Measurements from ENCODE around the gene SETD3.

SETD3 gene

GRCh38 chr14:99460793-99461192 is 19.9 kb downstream of the SETD3 start:
- DNase-seq (ENCODE audit: low read depth in 2 of 3, low spot score in 2 of 3) = no peak

- DNase-seq (ENCODE audit: low read depth in 2 of 3, low spot score in 2 of 3) = no peak
Measured at GRCh38 chr14:99459481-99460100, 21.1 kb downstream of the SETD3 start.

- DNase-seq (ENCODE audit: low read depth in 2 of 3, low spot score in 2 of 3) = no peak
Measured at GRCh38 chr14:99454246-99454645, 26.4 kb downstream of the SETD3 start.

- DNase-seq (ENCODE audit: low read depth in 2 of 3, low spot score in 2 of 3) = no peak
Measured at GRCh38 chr14:99452968-99453367, 27.7 kb downstream of the SETD3 start.

GRCh38 chr14:99451234-99451633 is 29.4 kb downstream of the SETD3 start:
- DNase-seq (ENCODE audit: low read depth in 2 of 3, low spot score in 2 of 3) = no peak

GRCh38 chr14:99450266-99450665 is 30.4 kb downstream of the SETD3 start:
- no peak for DNase-seq (ENCODE audit: low read depth in 2 of 3, low spot score in 2 of 3)

- DNase-seq (ENCODE audit: low read depth in 2 of 3, low spot score in 2 of 3) = no peak
Measured at GRCh38 chr14:99447739-99448138, 32.9 kb downstream of the SETD3 start.

GRCh38 chr14:99445931-99446330 is 34.7 kb downstream of the SETD3 start:
- no peak for DNase-seq (ENCODE audit: low read depth in 2 of 3, low spot score in 2 of 3)

GRCh38 chr14:99441918-99442317 is 38.7 kb downstream of the SETD3 start:
- DNase-seq (ENCODE audit: low read depth in 2 of 3, low spot score in 2 of 3) = no peak

- no peak for DNase-seq (ENCODE audit: low read depth in 2 of 3, low spot score in 2 of 3)
Measured at GRCh38 chr14:99441157-99441870, 39.3 kb downstream of the SETD3 start.

GRCh38 chr14:99440278-99440677 is 40.4 kb downstream of the SETD3 start:
- no peak for DNase-seq (ENCODE audit: low read depth in 2 of 3, low spot score in 2 of 3)

- DNase-seq (ENCODE audit: low read depth in 2 of 3, low spot score in 2 of 3) = no peak
Measured at GRCh38 chr14:99437706-99438105, 43.0 kb downstream of the SETD3 start.

GRCh38 chr14:99436247-99437180 is 44.1 kb downstream of the SETD3 start:
- DNase-seq (ENCODE audit: low read depth in 2 of 3, low spot score in 2 of 3) = no peak

GRCh38 chr14:99435327-99435726 is 45.3 kb downstream of the SETD3 start:
- DNase-seq (ENCODE audit: low read depth in 2 of 3, low spot score in 2 of 3) = no peak

GRCh38 chr14:99432485-99432884 is 48.2 kb downstream of the SETD3 start:
- no peak for DNase-seq (ENCODE audit: low read depth in 2 of 3, low spot score in 2 of 3)

- no peak for DNase-seq (ENCODE audit: low read depth in 2 of 3, low spot score in 2 of 3)
Measured at GRCh38 chr14:99431986-99432385, 48.7 kb downstream of the SETD3 start.

- no peak for DNase-seq (ENCODE audit: low read depth in 2 of 3, low spot score in 2 of 3)
Measured at GRCh38 chr14:99430491-99430890, 50.2 kb downstream of the SETD3 start.

- no peak for DNase-seq (ENCODE audit: low read depth in 2 of 3, low spot score in 2 of 3)
Measured at GRCh38 chr14:99427632-99428300, 52.9 kb downstream of the SETD3 start.

GRCh38 chr14:99426813-99427346 is 53.8 kb downstream of the SETD3 start:
- DNase-seq (ENCODE audit: low read depth in 2 of 3, low spot score in 2 of 3) = no peak

- no peak for DNase-seq (ENCODE audit: low read depth in 2 of 3, low spot score in 2 of 3)
Measured at GRCh38 chr14:99426265-99426664, 54.4 kb downstream of the SETD3 start.

- DNase-seq (ENCODE audit: low read depth in 2 of 3, low spot score in 2 of 3) = no peak
Measured at GRCh38 chr14:99425272-99425681, 55.4 kb downstream of the SETD3 start.
